Natural killer cell (primary cell): ENCODE measurements around the gene CCNL2. TPM values are rescaled to one million over a fixed set of nuclear protein-coding genes. Genes with fewer than 3 reads are reported as not detected.
A peak's percentile ranks its signal among the peaks of the same experiment; 100 is the strongest.

Source experiments
- ATAC-seq, 3 donors: fragments of 150-1000 bp in 2 of 3; fragments of 200-7000 bp in 1 of 3; cut with Tn5 transposase; 1 replicate in 1 of 3; 2 replicates in 2 of 3; pipeline ENCODE4 v1.10.0; 2021; ENCODE audit warnings: mild to moderate bottlenecking in 2 of 3, moderate library complexity in 2 of 3
- DNase-seq, 2 donors: peaks; one replicate each; pipeline versions ENCODE4 v3.0.0 to v3.0.0-alpha.2; 2013 to 2021; ENCODE audit warnings: mixed read lengths in 1 of 2
- H3K27ac ChIP-seq: one replicate; pipeline ENCODE4 v1.5.1; 2013; ENCODE audit warnings: mild to moderate bottlenecking, low read length
- H3K27me3 ChIP-seq: one replicate; pipeline ENCODE4 v1.6.1; 2013; ENCODE audit warnings: low read length; ENCODE audit not compliant: control insufficient read depth, insufficient read depth
- H3K36me3 ChIP-seq: one replicate; pipeline ENCODE4 v1.6.1; 2013; ENCODE audit warnings: low read length; ENCODE audit not compliant: control insufficient read depth, insufficient read depth
- H3K4me1 ChIP-seq: one replicate; pipeline ENCODE4 v1.6.1; 2013; ENCODE audit warnings: low read length; ENCODE audit not compliant: control insufficient read depth, insufficient read depth
- H3K4me3 ChIP-seq: one replicate; pipeline ENCODE4 v1.5.1; 2013; ENCODE audit warnings: low read length
- H3K9me3 ChIP-seq: one replicate; pipeline ENCODE4 v1.6.1; 2013; ENCODE audit warnings: low read length; ENCODE audit not compliant: control insufficient read depth, insufficient read depth
- H3K27ac Mint-ChIP-seq, 2 donors: one replicate each; pipeline ENCODE4 v1.8.0; 2022; ENCODE audit warnings: mild to moderate bottlenecking in 2 of 2, mixed read lengths in 2 of 2, moderate library complexity in 1 of 2
- H3K27me3 Mint-ChIP-seq, 2 donors: one replicate each; pipeline ENCODE4 v1.8.0; 2022; ENCODE audit warnings: low read depth in 2 of 2, mixed read lengths in 2 of 2
- H3K36me3 Mint-ChIP-seq: one replicate; pipeline ENCODE4 v1.8.0; 2022; ENCODE audit warnings: mixed read lengths
- H3K4me1 Mint-ChIP-seq, 2 donors: one replicate each; pipeline ENCODE4 v1.8.0; 2022; ENCODE audit warnings: mixed read lengths in 2 of 2
- H3K4me3 Mint-ChIP-seq: one replicate; pipeline ENCODE4 v1.8.0; 2022; ENCODE audit warnings: mild to moderate bottlenecking, moderate library complexity, mixed read lengths
- H3K9me3 Mint-ChIP-seq, 2 donors: one replicate each; pipeline ENCODE4 v1.8.0; 2022; ENCODE audit warnings: mixed read lengths in 2 of 2
- CTCF ChIP-seq: fragments of 200-600 bp; IDR thresholded peaks from one replicate; pipeline ENCODE4 v1.8.0; 2022; ENCODE audit warnings: antibody characterized with exemption
- WGBS: methylation state at CpG from one replicate; pipeline ENCODE4 v1.1.7; 2013; ENCODE audit warnings: missing lambda C conversion rate; ENCODE audit not compliant: insufficient coverage; 5-methylcytosine and 5-hydroxymethylcytosine counted together
- intact Hi-C: fragments of 100-400 bp; cut with micrococcal nuclease; formaldehyde crosslinking; loops from one replicate; pipeline ENCODE4 v1.14.2; 2022
- total RNA-seq, 4 donors: library from RNA; stranded (reverse); fragments of 120-200 nt in 1 of 4; gene quantifications; one replicate each; pipeline versions ENCODE4 v1.2.3 to v1.2.4, GENCODE V29; 2013 to 2022

Gene CCNL2
- total RNA-seq, 3 donors from 2014 or later (not counting 1 experiment from before 2014, with no cell fraction given) = 253 to 281 (median 274) TPM

GRCh38 chr1:1434824-1435105 is 35.6 kb upstream of the CCNL2 start:
- Mint-ChIP-seq H3K27me3 (peaks cover 0 to 14% of the 10 kb centered on the region in 2 donors), H3K36me3 (no peaks in the 10 kb centered on the region), H3K9me3 (no peaks in the 10 kb centered on the region), H3K4me3 (peak overlapping the region; percentile 9), H3K27ac (no peak overlapping the region), H3K4me1 (peaks cover 0 to 4% of the 10 kb centered on the region in 2 donors)
- Histone ChIP-seq H3K36me3 (no peaks in the 10 kb centered on the region), H3K27me3 (peaks cover 38% of the 10 kb centered on the region), H3K4me1 (peaks cover 21% of the 10 kb centered on the region), H3K27ac (no peak overlapping the region), H3K9me3 (no peaks in the 10 kb centered on the region), H3K4me3 (no peak overlapping the region)
- intact Hi-C loops = no loop called here
- no peak for DNase-seq
- ATAC-seq = no peak
- 59% methylated on average over 4 of the region's 4 CpGs for WGBS
- no peak for TF ChIP-seq CTCF

- ATAC-seq = no peak
- Mint-ChIP-seq H3K9me3 (no peaks in the 10 kb centered on the region), H3K36me3 (no peaks in the 10 kb centered on the region), H3K27me3 (peaks cover 0 to 14% of the 10 kb centered on the region in 2 donors), H3K4me1 (peaks cover 0 to 4% of the 10 kb centered on the region in 2 donors), H3K27ac (no peak overlapping the region), H3K4me3 (no peak overlapping the region)
- Histone ChIP-seq H3K27ac (no peak overlapping the region), H3K4me3 (no peak overlapping the region), H3K36me3 (no peaks in the 10 kb centered on the region), H3K4me1 (peaks cover 21% of the 10 kb centered on the region), H3K9me3 (no peaks in the 10 kb centered on the region), H3K27me3 (peaks cover 38% of the 10 kb centered on the region)
- WGBS = 7% methylated on average over 31 of the region's 32 CpGs
- intact Hi-C loops = no loop called here
- no peak for DNase-seq
- no peak for TF ChIP-seq CTCF
Measured at GRCh38 chr1:1434131-1434823, 35.1 kb upstream of the CCNL2 start.

- peaks cover 38% of the 10 kb centered on the region for H3K27me3 ChIP-seq
Measured at GRCh38 chr1:1433804-1434130, 34.6 kb upstream of the CCNL2 start.

More at GRCh38 chr1:1433804-1434130, 34.6 kb upstream of the CCNL2 start:
- Histone ChIP-seq H3K27ac (no peak overlapping the region), H3K4me1 (peaks cover 21% of the 10 kb centered on the region), H3K36me3 (no peaks in the 10 kb centered on the region), H3K9me3 (no peaks in the 10 kb centered on the region), H3K4me3 (no peak overlapping the region)
- no peak overlapping the region for H3K4me3 Mint-ChIP-seq
- TF ChIP-seq CTCF = no peak
- peaks cover 0 to 4% of the 10 kb centered on the region in 2 donors for H3K4me1 Mint-ChIP-seq
- ATAC-seq (peak in 1 of 3 donors; percentile 28), DNase-seq (no peak)
- H3K9me3 Mint-ChIP-seq = no peaks in the 10 kb centered on the region
- intact Hi-C loops = no loop called here
- H3K36me3 Mint-ChIP-seq = no peaks in the 10 kb centered on the region
- H3K27me3 Mint-ChIP-seq = peaks cover 0 to 14% of the 10 kb centered on the region in 2 donors
- 13% methylated on average over 12 of the region's 12 CpGs for WGBS
- no peak overlapping the region for H3K27ac Mint-ChIP-seq
